Activated CD8-positive, alpha-beta memory T cell treated with anti-CD3 and anti-CD28 coated beads, Interleukin-2, amount 10 ng/mL, durations not matched to agents 7 days and 5 days (primary cell): ENCODE measurements around the gene FSTL4. TPM values are rescaled to one million over a fixed set of nuclear protein-coding genes. Genes with fewer than 3 reads are reported as not detected.

ENCODE experiments used
- ATAC-seq: fragments of 150-1000 bp; cut with Tn5 transposase; one replicate; pipeline ENCODE4 v1.10.0; 2021; ENCODE audit warnings: moderate library complexity
- CTCF ChIA-PET: fragments of 350-600 bp; sonication (Branson Sonifier 250); formaldehyde crosslinking; loops from one replicate; lab custom pipeline; 2021; ENCODE audit warnings: antibody characterized with exemption; lab: Charles Lee
- DNase-seq: peaks from one replicate; pipeline ENCODE4 v3.0.0-alpha.2; 2020
- H3K27ac Mint-ChIP-seq: one replicate; pipeline ENCODE4 v1.8.0; 2021; ENCODE audit warnings: mild to moderate bottlenecking, mixed read lengths
- H3K27me3 Mint-ChIP-seq: one replicate; pipeline ENCODE4 v1.8.0; 2021; ENCODE audit warnings: mixed read lengths
- H3K36me3 Mint-ChIP-seq: one replicate; pipeline ENCODE4 v1.8.0; 2021; ENCODE audit warnings: mild to moderate bottlenecking, mixed read lengths
- H3K4me1 Mint-ChIP-seq: one replicate; pipeline ENCODE4 v1.8.0; 2021; ENCODE audit warnings: mixed read lengths
- H3K4me3 Mint-ChIP-seq: one replicate; pipeline ENCODE4 v1.8.0; 2021; ENCODE audit warnings: mild to moderate bottlenecking, moderate library complexity, mixed read lengths
- H3K9me3 Mint-ChIP-seq: one replicate; pipeline ENCODE4 v1.8.0; 2022; ENCODE audit warnings: low read depth, mixed read lengths
- total RNA-seq, 2 experiments: library from RNA; stranded (reverse); gene quantifications; one replicate each; pipeline ENCODE4 v1.2.3, GENCODE V29; 2021

Gene FSTL4
- total RNA-seq, 2 experiments from 2014 or later, result not detected

GRCh38 chr5:133637206-133637605, 24.9 kb upstream of the FSTL4 start:
- ATAC-seq, result no peak
- no peaks in the 10 kb centered on the region for H3K9me3 Mint-ChIP-seq
- no peak for DNase-seq
- H3K27ac Mint-ChIP-seq, result no peak overlapping the region
- CTCF ChIA-PET, result no interaction called here
- no peaks in the 10 kb centered on the region for H3K36me3 Mint-ChIP-seq
- H3K4me1 Mint-ChIP-seq, result no peaks in the 10 kb centered on the region
- H3K27me3 Mint-ChIP-seq, result peaks cover 40% of the 10 kb centered on the region
- H3K4me3 Mint-ChIP-seq, result no peak overlapping the region

GRCh38 chr5:133635051-133635450, 22.7 kb upstream of the FSTL4 start:
- Mint-ChIP-seq H3K36me3 (no peaks in the 10 kb centered on the region), H3K27ac (no peak overlapping the region), H3K4me3 (no peak overlapping the region), H3K27me3 (peaks cover 42% of the 10 kb centered on the region), H3K4me1 (no peaks in the 10 kb centered on the region), H3K9me3 (no peaks in the 10 kb centered on the region)
- ATAC-seq, result no peak
- DNase-seq, result no peak
- CTCF ChIA-PET, result no interaction called here

GRCh38 chr5:133627180-133627579, 14.8 kb upstream of the FSTL4 start:
- CTCF ChIA-PET, result no interaction called here
- no peaks in the 10 kb centered on the region for H3K9me3 Mint-ChIP-seq
- H3K36me3 Mint-ChIP-seq, result no peaks in the 10 kb centered on the region
- no peaks in the 10 kb centered on the region for H3K4me1 Mint-ChIP-seq
- no peak overlapping the region for H3K27ac Mint-ChIP-seq
- ATAC-seq (no peak), DNase-seq (no peak)
- peaks cover 44% of the 10 kb centered on the region for H3K27me3 Mint-ChIP-seq
- no peak overlapping the region for H3K4me3 Mint-ChIP-seq

GRCh38 chr5:133624316-133624715, 12.0 kb upstream of the FSTL4 start:
- Mint-ChIP-seq H3K4me1 (no peaks in the 10 kb centered on the region), H3K27me3 (peaks cover 38% of the 10 kb centered on the region), H3K36me3 (no peaks in the 10 kb centered on the region), H3K9me3 (no peaks in the 10 kb centered on the region), H3K27ac (no peak overlapping the region), H3K4me3 (no peak overlapping the region)
- CTCF ChIA-PET, result no interaction called here
- ATAC-seq (no peak), DNase-seq (no peak)

- Mint-ChIP-seq H3K9me3 (no peaks in the 10 kb centered on the region), H3K4me1 (peaks cover 6% of the 10 kb centered on the region), H3K27ac (no peak overlapping the region), H3K36me3 (no peaks in the 10 kb centered on the region), H3K4me3 (no peak overlapping the region), H3K27me3 (peaks cover 52% of the 10 kb centered on the region)
- no peak for ATAC-seq
- CTCF ChIA-PET, result no interaction called here
- no peak for DNase-seq
Measured at GRCh38 chr5:133618141-133618540, 5.8 kb upstream of the FSTL4 start.

GRCh38 chr5:133613743-133614142, 1.4 kb upstream of the FSTL4 start:
- CTCF ChIA-PET, result interaction anchor here (2.3 kb wide), 1 partner anchor 190 kb away, joined by 6 read pairs; no protein-coding TSS in a partner anchor
- peaks cover 19% of the 10 kb centered on the region for H3K4me1 Mint-ChIP-seq
- H3K27me3 Mint-ChIP-seq, result peaks cover 61% of the 10 kb centered on the region
- no peak for ATAC-seq
- H3K4me3 Mint-ChIP-seq, result no peak overlapping the region
- H3K9me3 Mint-ChIP-seq, result no peaks in the 10 kb centered on the region
- no peak overlapping the region for H3K27ac Mint-ChIP-seq
- DNase-seq, result no peak
- no peaks in the 10 kb centered on the region for H3K36me3 Mint-ChIP-seq

- DNase-seq, result no peak
- H3K27ac Mint-ChIP-seq, result no peak overlapping the region
- H3K4me1 Mint-ChIP-seq, result peaks cover 16% of the 10 kb centered on the region
- H3K4me3 Mint-ChIP-seq, result no peak overlapping the region
- H3K36me3 Mint-ChIP-seq, result no peaks in the 10 kb centered on the region
- CTCF ChIA-PET, result interaction anchor here (1.5 to 2.3 kb wide), 2 partner anchors 187 to 189 kb away, joined by 3 to 6 read pairs; no protein-coding TSS in a partner anchor
- H3K27me3 Mint-ChIP-seq, result peaks cover 66% of the 10 kb centered on the region
- no peaks in the 10 kb centered on the region for H3K9me3 Mint-ChIP-seq
- no peak for ATAC-seq
Measured at GRCh38 chr5:133613184-133613583, 843 bp upstream of the FSTL4 start.

- CTCF ChIA-PET, result interaction anchor here (1.0 to 2.3 kb wide), 3 partner anchors 58 to 188 kb away, joined by 3 to 6 read pairs (median 4); no protein-coding TSS in a partner anchor
- Mint-ChIP-seq H3K27me3 (peaks cover 72% of the 10 kb centered on the region), H3K36me3 (no peaks in the 10 kb centered on the region), H3K4me1 (peaks cover 13% of the 10 kb centered on the region), H3K4me3 (peak overlapping the region; percentile 15), H3K9me3 (no peaks in the 10 kb centered on the region), H3K27ac (no peak overlapping the region)
- peak; percentile 36 for ATAC-seq
- DNase-seq, result no peak
Measured at GRCh38 chr5:133611357-133612248, 738 bp downstream of the FSTL4 start.

- H3K36me3 Mint-ChIP-seq, result no peaks in the 10 kb centered on the region
- no peaks in the 10 kb centered on the region for H3K9me3 Mint-ChIP-seq
- CTCF ChIA-PET, result interaction anchor here (1.0 kb wide), 1 partner anchor 58 kb away, joined by 4 read pairs; no protein-coding TSS in a partner anchor
- peaks cover 69% of the 10 kb centered on the region for H3K27me3 Mint-ChIP-seq
- no peak overlapping the region for H3K27ac Mint-ChIP-seq
- DNase-seq, result peak; percentile 48
- peaks cover 13% of the 10 kb centered on the region for H3K4me1 Mint-ChIP-seq
- peak overlapping the region; percentile 15 for H3K4me3 Mint-ChIP-seq
- peak; percentile 81 for ATAC-seq
Measured at GRCh38 chr5:133610489-133611356, 1.6 kb downstream of the FSTL4 start.

- no peak for DNase-seq
- no peak overlapping the region for H3K27ac Mint-ChIP-seq
- H3K36me3 Mint-ChIP-seq, result no peaks in the 10 kb centered on the region
- H3K9me3 Mint-ChIP-seq, result no peaks in the 10 kb centered on the region
- no peak for ATAC-seq
- peaks cover 63% of the 10 kb centered on the region for H3K27me3 Mint-ChIP-seq
- CTCF ChIA-PET, result interaction anchor here (1.0 kb wide), 1 partner anchor 31 kb away, joined by 3 read pairs; no protein-coding TSS in a partner anchor
- no peak overlapping the region for H3K4me3 Mint-ChIP-seq
- H3K4me1 Mint-ChIP-seq, result peaks cover 7% of the 10 kb centered on the region
Measured at GRCh38 chr5:133607451-133607850, 4.9 kb downstream of the FSTL4 start.

- no peak for ATAC-seq
- Mint-ChIP-seq H3K9me3 (no peaks in the 10 kb centered on the region), H3K4me1 (peaks cover 7% of the 10 kb centered on the region), H3K27me3 (peaks cover 69% of the 10 kb centered on the region), H3K4me3 (no peak overlapping the region), H3K36me3 (no peaks in the 10 kb centered on the region), H3K27ac (no peak overlapping the region)
- CTCF ChIA-PET, result interaction anchor here (1.0 kb wide), 1 partner anchor 31 kb away, joined by 3 read pairs; no protein-coding TSS in a partner anchor
- DNase-seq, result no peak
Measured at GRCh38 chr5:133606835-133607234, 5.5 kb downstream of the FSTL4 start.

GRCh38 chr5:133605323-133605722, 7.0 kb downstream of the FSTL4 start:
- no peaks in the 10 kb centered on the region for H3K36me3 Mint-ChIP-seq
- no peak for ATAC-seq
- H3K4me3 Mint-ChIP-seq, result no peak overlapping the region
- peaks cover 66% of the 10 kb centered on the region for H3K27me3 Mint-ChIP-seq
- no peaks in the 10 kb centered on the region for H3K4me1 Mint-ChIP-seq
- no peak for DNase-seq
- H3K9me3 Mint-ChIP-seq, result no peaks in the 10 kb centered on the region
- H3K27ac Mint-ChIP-seq, result no peak overlapping the region
- CTCF ChIA-PET, result no interaction called here

GRCh38 chr5:133603711-133604110, 8.6 kb downstream of the FSTL4 start:
- Mint-ChIP-seq H3K4me1 (no peaks in the 10 kb centered on the region), H3K27me3 (peaks cover 54% of the 10 kb centered on the region), H3K36me3 (no peaks in the 10 kb centered on the region), H3K9me3 (no peaks in the 10 kb centered on the region), H3K4me3 (no peak overlapping the region), H3K27ac (no peak overlapping the region)
- no peak for DNase-seq
- no peak for ATAC-seq
- CTCF ChIA-PET, result no interaction called here
